ENCODE measurements around the gene DENR. TPM values are rescaled to one million over a fixed set of nuclear protein-coding genes. Genes with fewer than 3 reads are reported as not detected.

DENR gene
- total RNA-seq, 1 experiment from 2014 or later = 68.7 TPM

DNA sequence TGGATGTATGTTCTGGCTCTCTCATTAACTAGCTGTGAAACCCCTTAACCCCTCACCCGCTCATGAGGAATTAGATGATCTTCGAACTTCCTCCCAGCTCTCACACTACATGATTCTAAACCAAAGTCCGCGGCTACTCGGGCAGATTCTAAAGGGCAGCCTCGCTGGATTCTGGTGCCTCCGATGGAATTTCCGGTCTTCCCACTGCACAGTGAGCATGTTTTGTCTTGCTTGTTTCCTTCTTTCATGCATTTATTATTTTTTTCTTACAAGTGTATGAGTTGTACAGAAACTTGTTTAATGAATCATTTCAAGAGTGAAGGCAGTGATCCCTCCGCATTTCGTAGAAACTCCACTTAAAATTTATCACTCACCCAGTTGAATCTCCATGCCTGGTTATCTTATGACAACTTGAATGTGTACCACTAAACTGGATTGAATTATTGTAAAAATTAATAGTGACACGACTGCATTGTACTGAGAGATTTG is 31.5 kb upstream of the DENR start:
- no peak for ATAC-seq
- no TSS peak for BruUV-seq (replicated peaks)
- CTCF ChIA-PET = no interaction called here
- DNase-seq (ENCODE audit: low read depth, low spot score) = no peak
- POLR2A ChIA-PET = no interaction called here
- no peaks in the 10 kb centered on the region for H3K27me3 ChIP-seq (ENCODE audit: control insufficient read depth, insufficient read depth, low read length)
- no peaks in the 10 kb centered on the region for H3K9me3 ChIP-seq (ENCODE audit: control insufficient read depth, insufficient read depth, low read depth, low read length)
- H3K4me3 ChIP-seq (ENCODE audit: low read depth in 2 of 2, low read length in 2 of 2) = no peak overlapping the region
- H3K27ac ChIP-seq (ENCODE audit: low read length) = no peak overlapping the region
- TF ChIP-seq, protein P1, sequence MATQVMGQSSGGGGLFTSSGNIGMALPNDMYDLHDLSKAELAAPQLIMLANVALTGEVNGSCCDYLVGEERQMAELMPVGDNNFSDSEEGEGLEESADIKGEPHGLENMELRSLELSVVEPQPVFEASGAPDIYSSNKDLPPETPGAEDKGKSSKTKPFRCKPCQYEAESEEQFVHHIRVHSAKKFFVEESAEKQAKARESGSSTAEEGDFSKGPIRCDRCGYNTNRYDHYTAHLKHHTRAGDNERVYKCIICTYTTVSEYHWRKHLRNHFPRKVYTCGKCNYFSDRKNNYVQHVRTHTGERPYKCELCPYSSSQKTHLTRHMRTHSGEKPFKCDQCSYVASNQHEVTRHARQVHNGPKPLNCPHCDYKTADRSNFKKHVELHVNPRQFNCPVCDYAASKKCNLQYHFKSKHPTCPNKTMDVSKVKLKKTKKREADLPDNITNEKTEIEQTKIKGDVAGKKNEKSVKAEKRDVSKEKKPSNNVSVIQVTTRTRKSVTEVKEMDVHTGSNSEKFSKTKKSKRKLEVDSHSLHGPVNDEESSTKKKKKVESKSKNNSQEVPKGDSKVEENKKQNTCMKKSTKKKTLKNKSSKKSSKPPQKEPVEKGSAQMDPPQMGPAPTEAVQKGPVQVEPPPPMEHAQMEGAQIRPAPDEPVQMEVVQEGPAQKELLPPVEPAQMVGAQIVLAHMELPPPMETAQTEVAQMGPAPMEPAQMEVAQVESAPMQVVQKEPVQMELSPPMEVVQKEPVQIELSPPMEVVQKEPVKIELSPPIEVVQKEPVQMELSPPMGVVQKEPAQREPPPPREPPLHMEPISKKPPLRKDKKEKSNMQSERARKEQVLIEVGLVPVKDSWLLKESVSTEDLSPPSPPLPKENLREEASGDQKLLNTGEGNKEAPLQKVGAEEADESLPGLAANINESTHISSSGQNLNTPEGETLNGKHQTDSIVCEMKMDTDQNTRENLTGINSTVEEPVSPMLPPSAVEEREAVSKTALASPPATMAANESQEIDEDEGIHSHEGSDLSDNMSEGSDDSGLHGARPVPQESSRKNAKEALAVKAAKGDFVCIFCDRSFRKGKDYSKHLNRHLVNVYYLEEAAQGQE (IDR thresholded peaks at IDR 0.05; ENCODE audit: insufficient read depth in 1 of 2, low read depth in 2 of 2, low read length in 1 of 2) = no peak
- TF ChIP-seq, protein P2, sequence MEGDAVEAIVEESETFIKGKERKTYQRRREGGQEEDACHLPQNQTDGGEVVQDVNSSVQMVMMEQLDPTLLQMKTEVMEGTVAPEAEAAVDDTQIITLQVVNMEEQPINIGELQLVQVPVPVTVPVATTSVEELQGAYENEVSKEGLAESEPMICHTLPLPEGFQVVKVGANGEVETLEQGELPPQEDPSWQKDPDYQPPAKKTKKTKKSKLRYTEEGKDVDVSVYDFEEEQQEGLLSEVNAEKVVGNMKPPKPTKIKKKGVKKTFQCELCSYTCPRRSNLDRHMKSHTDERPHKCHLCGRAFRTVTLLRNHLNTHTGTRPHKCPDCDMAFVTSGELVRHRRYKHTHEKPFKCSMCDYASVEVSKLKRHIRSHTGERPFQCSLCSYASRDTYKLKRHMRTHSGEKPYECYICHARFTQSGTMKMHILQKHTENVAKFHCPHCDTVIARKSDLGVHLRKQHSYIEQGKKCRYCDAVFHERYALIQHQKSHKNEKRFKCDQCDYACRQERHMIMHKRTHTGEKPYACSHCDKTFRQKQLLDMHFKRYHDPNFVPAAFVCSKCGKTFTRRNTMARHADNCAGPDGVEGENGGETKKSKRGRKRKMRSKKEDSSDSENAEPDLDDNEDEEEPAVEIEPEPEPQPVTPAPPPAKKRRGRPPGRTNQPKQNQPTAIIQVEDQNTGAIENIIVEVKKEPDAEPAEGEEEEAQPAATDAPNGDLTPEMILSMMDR (IDR thresholded peaks at IDR 0.05) = no peak
- TF ChIP-seq POLR2AphosphoS5 (IDR thresholded peaks at IDR 0.05; ENCODE audit: low read depth, low read length) (no peak), SIN3A (IDR thresholded peaks at IDR 0.05; ENCODE audit: borderline replicate concordance, insufficient read depth, low read depth, low read length) (no peak), TCF7L2 (IDR thresholded peaks at IDR 0.05; ENCODE audit: low read depth, low read length) (no peak)
- no peaks in the 10 kb centered on the region for H3K36me3 ChIP-seq (ENCODE audit: control insufficient read depth, insufficient read depth, low read length)
- H3K4me1 ChIP-seq (ENCODE audit: control insufficient read depth, insufficient read depth, low read length) = no peaks in the 10 kb centered on the region
- intact Hi-C loops (cut with micrococcal nuclease; ENCODE audit: unreplicated experiment) (no loop called here), in situ Hi-C loops (cut with HindIII; ENCODE audit: low pct_unique_long_range_greater_than_20kb, low sequenced_read_pairs) (no loop called here)

DNA sequence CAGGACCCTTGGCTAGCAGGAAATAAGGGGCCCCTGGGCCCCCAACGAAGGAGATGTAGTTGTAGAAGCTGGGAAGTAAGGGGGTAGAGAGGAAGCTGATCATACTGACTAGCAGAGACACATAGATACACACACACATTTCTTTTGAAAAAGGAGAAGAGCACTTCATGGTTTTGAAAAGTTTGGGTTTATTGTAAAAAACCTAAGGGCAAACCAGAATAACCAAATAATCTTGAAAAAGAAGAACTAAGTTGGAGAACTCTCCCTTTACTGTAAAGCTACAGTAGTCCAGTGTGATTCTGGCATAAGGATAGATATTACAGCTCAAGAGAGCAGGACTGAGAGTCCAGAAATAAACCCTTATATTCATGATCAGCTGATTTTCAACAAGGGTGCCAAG is 30.2 kb upstream of the DENR start:
- ChIA-PET CTCF (no interaction called here), POLR2A (no interaction called here)
- no peak for DNase-seq (ENCODE audit: low read depth, low spot score)
- no peak for ATAC-seq
- Histone ChIP-seq H3K4me1 (ENCODE audit: control insufficient read depth, insufficient read depth, low read length) (no peaks in the 10 kb centered on the region), H3K36me3 (ENCODE audit: control insufficient read depth, insufficient read depth, low read length) (no peaks in the 10 kb centered on the region), H3K4me3 (ENCODE audit: low read depth in 2 of 2, low read length in 2 of 2) (no peak overlapping the region), H3K27ac (ENCODE audit: low read length) (no peak overlapping the region), H3K27me3 (ENCODE audit: control insufficient read depth, insufficient read depth, low read length) (no peaks in the 10 kb centered on the region), H3K9me3 (ENCODE audit: control insufficient read depth, insufficient read depth, low read depth, low read length) (no peaks in the 10 kb centered on the region)
- no peak for TF ChIP-seq POLR2AphosphoS5 (IDR thresholded peaks at IDR 0.05; ENCODE audit: low read depth, low read length)
- no peak for TF ChIP-seq SIN3A (IDR thresholded peaks at IDR 0.05; ENCODE audit: borderline replicate concordance, insufficient read depth, low read depth, low read length)
- TF ChIP-seq, protein P2 (IDR thresholded peaks at IDR 0.05) = no peak
- TF ChIP-seq, protein P1 (IDR thresholded peaks at IDR 0.05; ENCODE audit: insufficient read depth in 1 of 2, low read depth in 2 of 2, low read length in 1 of 2) = no peak
- no peak for TF ChIP-seq TCF7L2 (IDR thresholded peaks at IDR 0.05; ENCODE audit: low read depth, low read length)
- BruUV-seq (replicated peaks) = no TSS peak
- intact Hi-C loops (cut with micrococcal nuclease; ENCODE audit: unreplicated experiment) (no loop called here), in situ Hi-C loops (cut with HindIII; ENCODE audit: low pct_unique_long_range_greater_than_20kb, low sequenced_read_pairs) (no loop called here)
